CD14-positive monocyte (primary cell): ENCODE data around the gene DCTN1. TPM values are rescaled to one million over a fixed set of nuclear protein-coding genes. Genes with fewer than 3 reads are reported as not detected.
A peak's percentile ranks its signal among the peaks of the same experiment; 100 is the strongest.
"Not testable (repeated sequence)": the region's sequence is repeated elsewhere in the genome, so short reads cannot be mapped to it uniquely, and the experiment has no call there.

Experiments used
- DNase-seq, 3 donors: peaks; one replicate each; pipeline ENCODE4 v3.0.0-alpha.2; 2011 to 2022
- H2AFZ ChIP-seq: 2 replicates; pipeline ENCODE4 v1.6.0; 2012; ENCODE audit warnings: mild to moderate bottlenecking, low read depth, low read length, inconsistent platforms; ENCODE audit not compliant: insufficient read depth, poor library complexity, severe bottlenecking
- H3K27ac ChIP-seq, 2 donors: 1 replicate in 1 of 2; 2 replicates in 1 of 2; pipeline ENCODE4 v1.5.1; 2012 to 2013; ENCODE audit warnings: low read length in 2 of 2, control low read depth in 1 of 2, inconsistent platforms in 1 of 2, low read depth in 1 of 2, mild to moderate bottlenecking in 1 of 2
- H3K27me3 ChIP-seq, 2 donors: one replicate each; pipeline versions ENCODE4 v1.6.0 to v1.6.1; 2011 to 2013; ENCODE audit warnings: low read length in 2 of 2; ENCODE audit not compliant: control insufficient read depth in 2 of 2, insufficient read depth in 2 of 2
- H3K36me3 ChIP-seq, 2 donors: replicated peaks in 1 of 2; 1 replicate in 1 of 2; 2 replicates in 1 of 2; pipeline versions ENCODE4 v1.5.1 to v1.6.1; 2012 to 2013; ENCODE audit warnings: low read length in 2 of 2, control low read depth in 1 of 2, inconsistent platforms in 1 of 2, mild to moderate bottlenecking in 1 of 2; ENCODE audit not compliant: insufficient read depth in 2 of 2, control insufficient read depth in 1 of 2
- H3K4me1 ChIP-seq, 2 donors: 1 replicate in 1 of 2; 2 replicates in 1 of 2; pipeline versions ENCODE4 v1.5.1 to v1.6.1; 2012 to 2013; ENCODE audit warnings: low read length in 2 of 2, control low read depth in 1 of 2, inconsistent platforms in 1 of 2, mild to moderate bottlenecking in 1 of 2, moderate library complexity in 1 of 2; ENCODE audit not compliant: insufficient read depth in 2 of 2, control insufficient read depth in 1 of 2
- H3K4me2 ChIP-seq: replicated peaks from 2 replicates; pipeline ENCODE3; 2012; ENCODE audit warnings: low read length, moderate library complexity, mild to moderate bottlenecking; ENCODE audit not compliant: poor library complexity, severe bottlenecking; ENCODE audit errors: extremely low read depth
- H3K4me3 ChIP-seq, 3 experiments: fragments of 200-600 bp in 1 of 3; sonication (generic) in 1 of 3; replicated peaks in 1 of 3; 1 replicate in 2 of 3; 2 replicates in 1 of 3; pipeline ENCODE4 v1.5.1; 2011 to 2013; ENCODE audit warnings: low read length in 3 of 3, mild to moderate bottlenecking in 3 of 3, control low read depth in 2 of 3, low read depth in 2 of 3, inconsistent platforms in 1 of 3, moderate library complexity in 1 of 3
- H3K79me2 ChIP-seq: 2 replicates; pipeline ENCODE4 v1.6.0; 2012; ENCODE audit warnings: mild to moderate bottlenecking, control low read depth, inconsistent platforms, low read length, moderate library complexity; ENCODE audit not compliant: insufficient read depth
- H3K9ac ChIP-seq: 2 replicates; pipeline ENCODE4 v1.6.0; 2017; ENCODE audit warnings: low read length, mild to moderate bottlenecking; ENCODE audit not compliant: insufficient read depth, poor library complexity, severe bottlenecking
- H3K9me3 ChIP-seq, 2 donors: replicated peaks in 1 of 2; 1 replicate in 1 of 2; 2 replicates in 1 of 2; pipeline versions ENCODE4 v1.5.1 to v1.6.1; 2012 to 2013; ENCODE audit warnings: low read length in 2 of 2, control low read depth in 1 of 2; ENCODE audit not compliant: control insufficient read depth in 1 of 2, insufficient read depth in 1 of 2
- H4K20me1 ChIP-seq: 2 replicates; pipeline ENCODE4 v1.6.0; 2012; ENCODE audit warnings: mild to moderate bottlenecking, low read length, control low read depth, moderate library complexity; ENCODE audit not compliant: insufficient read depth
- H3K27ac Mint-ChIP-seq, 7 donors: one replicate each; pipeline ENCODE4 v1.8.0; 2020; ENCODE audit warnings: mild to moderate bottlenecking in 7 of 7, mixed read lengths in 7 of 7, moderate library complexity in 6 of 7, inconsistent platforms in 2 of 7
- H3K27me3 Mint-ChIP-seq, 3 donors: one replicate each; pipeline ENCODE4 v1.8.0; 2021 to 2022; ENCODE audit warnings: low read depth in 3 of 3, mild to moderate bottlenecking in 3 of 3, mixed read lengths in 3 of 3, moderate library complexity in 3 of 3, inconsistent platforms in 1 of 3
- H3K36me3 Mint-ChIP-seq, 2 donors: one replicate each; pipeline ENCODE4 v1.8.0; 2020; ENCODE audit warnings: mixed read lengths in 2 of 2, inconsistent platforms in 1 of 2, mild to moderate bottlenecking in 1 of 2
- H3K4me1 Mint-ChIP-seq: one replicate; pipeline ENCODE4 v1.8.0; 2020; ENCODE audit warnings: mild to moderate bottlenecking, mixed read lengths
- H3K4me3 Mint-ChIP-seq, 2 donors: one replicate each; pipeline ENCODE4 v1.8.0; 2020; ENCODE audit warnings: mild to moderate bottlenecking in 2 of 2, mixed read lengths in 2 of 2, moderate library complexity in 1 of 2
- H3K9me3 Mint-ChIP-seq, 7 donors: one replicate each; pipeline ENCODE4 v1.8.0; 2020 to 2022; ENCODE audit warnings: mixed read lengths in 7 of 7, mild to moderate bottlenecking in 6 of 7, moderate library complexity in 6 of 7, inconsistent platforms in 2 of 7
- CTCF ChIP-seq: fragments of 200-600 bp; IDR thresholded peaks from one replicate; pipeline ENCODE4 v1.8.0; 2022; ENCODE audit warnings: antibody characterized with exemption, mild to moderate bottlenecking
- WGBS: methylation state at CpG from one replicate; pipeline ENCODE4 v1.1.5; 2013; ENCODE audit warnings: missing lambda C conversion rate; ENCODE audit not compliant: insufficient coverage; 5-methylcytosine and 5-hydroxymethylcytosine counted together
- intact Hi-C, 2 donors: fragments of 100-400 bp; cut with micrococcal nuclease; formaldehyde crosslinking; loops; one replicate each; pipeline versions ENCODE4 v1.15.0 to v1.15.1; 2023
- polyA plus RNA-seq, 3 donors: library from polyadenylated mRNA; depleted of rRNA in 1 of 3; unstranded in 2 of 3; stranded (reverse) in 1 of 3; fragments of 300-500 nt in 2 of 3; fragments of >200 nt in 1 of 3; fragmentation: Illumina TruSeq in 2 of 3; gene quantifications; 1 replicate in 2 of 3; 2 replicates in 1 of 3; pipeline ENCODE4 v1.2.3, GENCODE V29; 2012 to 2021

Gene DCTN1
- polyA plus RNA-seq, 3 donors: 27.7 to 45.5 (median 45.5) TPM

GRCh38 chr2:74421221-74421870 lies 41.2 kb upstream of the DCTN1 start, which contains the start of the genes C2orf81 and WDR54:
Gene C2orf81, minus strand, starts transcription at chr2:74421619. Its CDS starts 59 bp downstream, at chr2:74421560.
Gene WDR54, plus strand, starts transcription at chr2:74421730. Its CDS starts 424 bp downstream, at chr2:74422154.
- Mint-ChIP-seq H3K36me3 (peaks cover 0 to 3% of the 10 kb centered on the region in 2 donors), H3K27me3 (peaks cover 5 to 7% (median 6%) of the 10 kb centered on the region in 3 donors), H3K4me3 (peak within 1 kb of the TSS; percentile 98 to 99), H3K9me3 (no peaks in the 10 kb centered on the region), H3K4me1 (peaks cover 36% of the 10 kb centered on the region), H3K27ac (peak within 1 kb of the TSS; percentile 42 to 91 (median 85))
- Histone ChIP-seq H3K4me3 (peak within 1 kb of the TSS; percentile 54 to 90 (median 84)), H3K36me3 (no peaks in the 10 kb centered on the region), H3K4me1 (peaks cover 30 to 36% of the 10 kb centered on the region in 2 donors), H4K20me1 (no peaks in the 10 kb centered on the region), H2AFZ (peak within 1 kb of the TSS; percentile 97), H3K4me2 (peak within 1 kb of the TSS; percentile 84), H3K27me3 (no peaks in the 10 kb centered on the region), H3K9me3 (no peaks in the 10 kb centered on the region), H3K9ac (peak within 1 kb of the TSS; percentile 57), H3K27ac (peak within 1 kb of the TSS; percentile 61 to 70), H3K79me2 (no peaks in the 10 kb centered on the region)
- DNase-seq: peak; percentile 73 to 79 (median 76)
- TF ChIP-seq CTCF: no peak
- intact Hi-C loops: no loop called here
- under 1% methylated on average over 56 of the region's 57 CpGs for WGBS

- H3K9ac ChIP-seq, H3K9me3 Mint-ChIP-seq, H4K20me1 ChIP-seq, H3K27ac ChIP-seq, H3K79me2 ChIP-seq, H3K27me3 ChIP-seq, H3K9me3 ChIP-seq, H3K36me3 ChIP-seq, H3K36me3 Mint-ChIP-seq, intact Hi-C loops, DNase-seq: not testable (repeated sequence)
- Histone ChIP-seq H3K4me1 (peaks cover 35 to 41% of the 10 kb centered on the region in 2 donors), H2AFZ (peak overlapping the region; percentile 97), H3K4me3 (peak overlapping the region in 2 of 3 experiments; percentile 84 to 90), H3K4me2 (peak overlapping the region; percentile 84)
- Mint-ChIP-seq H3K4me1 (peaks cover 43% of the 10 kb centered on the region), H3K27ac (peak overlapping the region in 5 of 7 donors; percentile 82 to 85 (median 85)), H3K27me3 (peaks cover 10 to 14% (median 13%) of the 10 kb centered on the region in 3 donors), H3K4me3 (peak overlapping the region; percentile 98 to 99)
- 87% methylated on average over 14 of the region's 19 CpGs for WGBS
Observed at GRCh38 chr2:74420443-74421103, 40.5 kb upstream of the DCTN1 start.
